Measurements from ENCODE around the gene COLEC12.

Gene COLEC12

DNA sequence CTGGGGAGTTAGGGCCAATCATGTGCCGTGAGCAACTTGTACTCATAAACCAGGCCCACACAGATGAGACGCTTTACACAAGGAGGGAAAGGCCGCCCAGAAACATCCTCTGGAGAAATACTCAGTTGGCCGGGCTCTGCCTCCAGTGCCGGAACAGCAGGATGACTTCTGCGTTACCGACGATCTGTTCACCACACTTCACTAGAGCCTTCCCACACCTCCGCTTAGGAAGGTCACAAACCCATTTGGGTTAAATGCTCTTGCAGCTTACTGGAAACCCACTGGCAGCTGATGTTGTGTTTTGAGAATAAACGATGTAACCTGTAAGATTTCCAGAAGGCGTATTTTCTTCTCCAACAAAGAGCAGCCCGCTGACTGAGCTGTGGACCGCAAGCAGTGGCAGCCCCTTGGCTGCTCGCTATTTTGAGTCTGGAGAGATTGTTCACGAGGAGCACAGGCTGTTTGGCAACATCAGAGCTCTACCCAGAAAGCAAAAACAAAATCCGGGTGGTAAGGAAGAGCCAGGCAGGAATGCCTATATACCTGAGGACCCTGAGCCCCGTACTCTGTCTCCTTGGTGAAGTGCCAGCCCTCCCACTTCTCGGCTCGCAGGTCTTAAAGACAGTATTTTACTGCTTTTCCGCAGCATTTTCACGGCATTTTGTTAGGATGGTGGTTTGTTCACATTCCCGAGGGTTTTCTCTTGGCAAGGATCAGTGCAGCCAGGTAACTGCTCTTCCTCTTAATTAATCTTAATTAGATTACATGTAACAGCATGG lies 44.0 kb downstream of the COLEC12 start:
- no peaks in the 10 kb centered on the region for H3K27me3 ChIP-seq (replicated peaks; ENCODE audit: control insufficient read depth, insufficient read depth, low read length)
- no peaks in the 10 kb centered on the region for H3K36me3 ChIP-seq (ENCODE audit: control insufficient read depth, insufficient read depth, low read length, severe bottlenecking)

DNA sequence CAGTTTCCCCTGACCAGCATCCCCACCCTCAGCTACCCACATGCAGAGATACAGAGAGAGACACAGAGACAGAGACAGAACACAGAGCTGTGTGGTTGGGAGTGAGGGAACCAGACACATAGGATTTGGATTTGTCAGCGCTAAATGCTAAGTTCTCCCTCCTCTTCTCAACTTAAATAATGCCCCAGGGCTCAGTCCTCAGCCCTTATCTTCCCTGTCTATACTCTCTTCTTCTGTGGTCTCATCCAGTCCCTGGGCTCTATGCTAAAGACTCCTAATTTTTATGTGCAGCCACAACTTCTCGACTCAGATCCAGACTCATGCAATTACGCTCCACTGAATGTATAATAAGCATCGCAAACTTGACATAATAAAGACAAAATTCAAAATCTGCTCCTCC lies 47.1 kb downstream of the COLEC12 start:
- H3K4me3 ChIP-seq (ENCODE audit: low read length) = no peak overlapping the region
- H3K9me3 ChIP-seq (ENCODE audit: control insufficient read depth, low read length) = peaks cover 8% of the 10 kb centered on the region
- no peaks in the 10 kb centered on the region for H3K27me3 ChIP-seq (replicated peaks; ENCODE audit: control insufficient read depth, insufficient read depth, low read length)
- peaks cover 33% of the 10 kb centered on the region for H3K4me1 ChIP-seq (ENCODE audit: control insufficient read depth, insufficient read depth, low read length)
- no peak for DNase-seq (ENCODE audit: low read depth)
- no peaks in the 10 kb centered on the region for H3K36me3 ChIP-seq (ENCODE audit: control insufficient read depth, insufficient read depth, low read length, severe bottlenecking)
- no peak overlapping the region for H3K9ac ChIP-seq (ENCODE audit: low read length)

More for the DNA sequence above, 44.0 kb downstream of the COLEC12 start:
- peak overlapping the region; percentile 77 for H3K9ac ChIP-seq (ENCODE audit: low read length)
- peak overlapping the region; percentile 75 for H3K4me3 ChIP-seq (ENCODE audit: low read length)
- peaks cover 28% of the 10 kb centered on the region for H3K4me1 ChIP-seq (ENCODE audit: control insufficient read depth, insufficient read depth, low read length)
- no peak for DNase-seq (ENCODE audit: low read depth)
- H3K9me3 ChIP-seq (ENCODE audit: control insufficient read depth, low read length) = no peaks in the 10 kb centered on the region

DNA sequence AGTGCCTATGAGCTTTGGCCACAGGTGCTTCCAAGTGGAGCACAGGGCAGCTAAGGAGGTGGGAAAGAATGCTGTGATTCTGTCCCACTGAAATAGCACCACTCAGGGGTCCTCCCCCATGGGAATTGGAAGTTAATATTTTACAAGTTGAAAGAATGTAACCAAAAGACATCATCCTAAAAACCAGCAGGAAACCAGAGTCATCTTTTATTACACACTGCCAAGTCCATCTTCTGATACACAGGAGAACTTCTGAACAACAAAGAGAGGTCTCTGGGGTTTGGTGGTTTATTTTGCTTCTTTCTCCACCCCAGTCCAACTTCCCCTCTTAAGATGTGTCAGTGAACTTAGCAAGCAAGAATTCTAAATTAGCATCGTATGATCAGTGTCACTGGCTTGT lies 47.7 kb downstream of the COLEC12 start:
- H3K27me3 ChIP-seq (replicated peaks; ENCODE audit: control insufficient read depth, insufficient read depth, low read length) = no peaks in the 10 kb centered on the region
- H3K9ac ChIP-seq (ENCODE audit: low read length) = no peak overlapping the region
- peaks cover 8% of the 10 kb centered on the region for H3K9me3 ChIP-seq (ENCODE audit: control insufficient read depth, low read length)
- H3K4me3 ChIP-seq (ENCODE audit: low read length) = no peak overlapping the region
- peaks cover 32% of the 10 kb centered on the region for H3K4me1 ChIP-seq (ENCODE audit: control insufficient read depth, insufficient read depth, low read length)
- no peak for DNase-seq (ENCODE audit: low read depth)
- no peaks in the 10 kb centered on the region for H3K36me3 ChIP-seq (ENCODE audit: control insufficient read depth, insufficient read depth, low read length, severe bottlenecking)

DNA sequence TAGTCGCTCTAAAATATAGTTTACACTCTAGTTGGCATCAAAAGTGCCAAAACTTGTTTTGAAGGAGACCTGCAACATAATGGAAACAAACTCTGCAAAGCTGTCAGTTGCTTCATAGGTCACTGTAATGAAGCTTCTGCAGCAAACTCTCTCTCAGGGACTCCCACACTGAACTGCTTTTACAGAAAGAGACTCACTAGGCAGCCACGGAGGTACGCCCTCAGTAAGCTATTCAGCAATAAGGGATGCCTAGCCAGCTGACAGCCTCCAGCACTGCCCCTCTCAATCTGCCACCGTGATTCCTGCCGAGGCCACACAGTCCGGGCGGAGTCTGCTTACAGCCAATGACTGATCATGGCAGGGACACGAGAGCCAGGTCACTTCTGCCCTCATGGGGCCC lies 51.1 kb downstream of the COLEC12 start:
- Histone ChIP-seq H3K9ac (ENCODE audit: low read length) (no peak overlapping the region), H3K4me1 (ENCODE audit: control insufficient read depth, insufficient read depth, low read length) (peaks cover 15% of the 10 kb centered on the region), H3K4me3 (ENCODE audit: low read length) (no peak overlapping the region), H3K27me3 (replicated peaks; ENCODE audit: control insufficient read depth, insufficient read depth, low read length) (no peaks in the 10 kb centered on the region), H3K9me3 (ENCODE audit: control insufficient read depth, low read length) (peaks cover 8% of the 10 kb centered on the region), H3K36me3 (ENCODE audit: control insufficient read depth, insufficient read depth, low read length, severe bottlenecking) (no peaks in the 10 kb centered on the region)
- no peak for DNase-seq (ENCODE audit: low read depth)

DNA sequence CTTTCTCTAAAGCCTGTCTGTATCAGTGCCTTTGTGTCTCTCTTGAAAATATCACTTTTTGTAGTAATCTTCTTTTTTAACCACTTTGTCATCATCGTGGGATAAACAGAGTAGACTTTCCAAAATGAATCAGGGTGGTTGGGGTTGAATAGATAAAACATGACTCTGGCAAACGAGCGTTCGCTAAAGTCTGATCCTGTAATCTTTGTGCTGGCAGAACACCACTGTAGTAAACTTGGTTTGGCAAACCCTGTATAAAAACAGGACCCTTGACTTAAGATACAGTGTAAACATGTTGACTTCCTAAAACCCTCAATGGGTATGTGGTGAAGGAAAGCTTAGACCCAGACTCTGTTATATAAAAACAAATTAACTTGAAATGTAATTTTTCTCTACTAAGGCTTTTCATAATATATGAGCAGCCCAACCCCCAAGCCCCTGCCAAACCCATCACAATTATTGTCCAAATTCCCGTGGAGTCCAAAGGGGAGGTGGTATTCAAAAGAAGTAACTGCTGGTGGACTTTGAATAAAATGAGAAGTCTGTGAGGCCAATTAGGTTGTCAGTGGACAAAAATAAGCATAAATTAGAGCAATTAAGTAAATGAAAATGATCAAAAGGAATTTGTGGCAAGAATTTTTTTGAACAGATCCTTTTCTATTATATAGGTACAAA lies 52.2 kb downstream of the COLEC12 start:
- peaks cover 15% of the 10 kb centered on the region for H3K4me1 ChIP-seq (ENCODE audit: control insufficient read depth, insufficient read depth, low read length)
- H3K9me3 ChIP-seq (ENCODE audit: control insufficient read depth, low read length) = peaks cover 8% of the 10 kb centered on the region
- H3K4me3 ChIP-seq (ENCODE audit: low read length) = no peak overlapping the region
- no peaks in the 10 kb centered on the region for H3K27me3 ChIP-seq (replicated peaks; ENCODE audit: control insufficient read depth, insufficient read depth, low read length)
- no peak for DNase-seq (ENCODE audit: low read depth)
- H3K36me3 ChIP-seq (ENCODE audit: control insufficient read depth, insufficient read depth, low read length, severe bottlenecking) = no peaks in the 10 kb centered on the region
- H3K9ac ChIP-seq (ENCODE audit: low read length) = no peak overlapping the region

DNA sequence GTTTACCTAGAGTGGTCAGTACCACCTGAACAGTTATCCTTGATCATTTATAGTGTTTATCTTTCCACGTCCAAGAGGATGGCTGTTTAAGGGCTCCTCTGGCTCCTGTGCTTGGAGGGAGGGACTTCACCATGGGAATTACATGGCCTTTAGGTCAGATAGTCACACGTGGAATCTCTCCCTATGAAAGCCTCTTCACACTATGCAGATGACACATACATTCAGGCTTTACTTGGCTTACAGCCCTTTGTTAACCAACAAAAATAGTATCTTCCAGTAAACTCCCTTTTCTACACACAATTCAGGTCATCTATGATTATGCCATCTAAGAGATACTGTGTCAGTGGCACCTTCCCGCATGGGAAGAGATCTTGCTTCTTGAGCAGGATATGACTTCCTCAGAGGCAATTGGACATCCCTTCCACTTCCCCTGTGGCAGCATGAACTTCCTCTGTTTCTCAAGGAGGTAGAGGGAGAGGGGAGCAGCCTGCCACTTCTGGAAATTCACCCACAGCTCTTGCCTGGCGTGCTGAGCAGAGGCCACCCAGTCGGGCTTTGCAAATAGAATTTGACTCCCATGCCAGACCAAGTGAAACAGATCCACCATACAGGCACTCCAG lies 53.5 kb downstream of the COLEC12 start:
- no peak overlapping the region for H3K9ac ChIP-seq (ENCODE audit: low read length)
- no peaks in the 10 kb centered on the region for H3K27me3 ChIP-seq (replicated peaks; ENCODE audit: control insufficient read depth, insufficient read depth, low read length)
- DNase-seq (ENCODE audit: low read depth) = peak; percentile 21
- H3K4me1 ChIP-seq (ENCODE audit: control insufficient read depth, insufficient read depth, low read length) = peaks cover 15% of the 10 kb centered on the region
- H3K4me3 ChIP-seq (ENCODE audit: low read length) = no peak overlapping the region
- peaks cover 8% of the 10 kb centered on the region for H3K9me3 ChIP-seq (ENCODE audit: control insufficient read depth, low read length)
- H3K36me3 ChIP-seq (ENCODE audit: control insufficient read depth, insufficient read depth, low read length, severe bottlenecking) = no peaks in the 10 kb centered on the region

DNA sequence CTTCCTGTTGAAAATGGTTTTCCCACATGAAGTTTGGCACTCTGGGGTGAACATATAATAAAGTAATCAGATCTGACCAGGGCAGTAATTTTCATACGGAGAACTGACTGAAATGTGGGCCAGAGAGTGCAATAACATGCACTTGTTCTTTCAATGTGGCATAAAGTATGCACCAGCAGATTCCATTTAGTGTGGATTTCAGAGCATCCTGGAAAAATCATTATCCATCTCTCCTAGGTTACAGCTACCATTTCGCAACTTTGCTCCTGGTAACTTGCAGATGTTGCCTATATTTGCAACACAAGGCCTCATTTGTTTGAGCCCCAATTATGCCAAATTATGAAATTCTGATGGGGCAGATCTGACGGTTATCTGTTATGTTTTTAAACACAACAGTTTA lies 55.4 kb downstream of the COLEC12 start:
- H3K4me3 ChIP-seq (ENCODE audit: low read length) = no peak overlapping the region
- no peaks in the 10 kb centered on the region for H3K27me3 ChIP-seq (replicated peaks; ENCODE audit: control insufficient read depth, insufficient read depth, low read length)
- H3K9ac ChIP-seq (ENCODE audit: low read length) = no peak overlapping the region
- H3K9me3 ChIP-seq (ENCODE audit: control insufficient read depth, low read length) = no peaks in the 10 kb centered on the region
- H3K36me3 ChIP-seq (ENCODE audit: control insufficient read depth, insufficient read depth, low read length, severe bottlenecking) = no peaks in the 10 kb centered on the region
- DNase-seq (ENCODE audit: low read depth) = peak; percentile 22
- H3K4me1 ChIP-seq (ENCODE audit: control insufficient read depth, insufficient read depth, low read length) = peaks cover 15% of the 10 kb centered on the region

DNA sequence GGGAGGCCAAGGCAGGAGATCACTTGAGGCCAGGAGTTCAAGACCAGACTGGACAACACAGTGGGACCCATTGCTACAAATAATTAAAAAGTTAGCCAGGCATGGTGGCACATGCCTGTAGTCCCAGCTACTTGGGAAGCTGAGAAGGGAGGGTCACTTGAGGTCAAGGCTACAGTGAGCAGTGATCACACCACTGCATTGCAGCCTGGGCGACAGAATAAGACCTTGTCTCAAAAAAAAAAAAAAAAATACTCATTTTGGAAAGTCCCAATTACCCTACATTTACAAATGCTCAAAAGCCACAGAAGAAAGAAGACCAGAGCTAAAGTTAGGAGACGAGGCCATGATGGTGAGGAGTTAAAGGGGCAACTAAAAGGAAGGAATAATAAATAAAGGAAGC lies 61.9 kb downstream of the COLEC12 start:
- peaks cover 15% of the 10 kb centered on the region for H3K4me1 ChIP-seq (ENCODE audit: control insufficient read depth, insufficient read depth, low read length)
- no peak overlapping the region for H3K9ac ChIP-seq (ENCODE audit: low read length)
- H3K36me3 ChIP-seq (ENCODE audit: control insufficient read depth, insufficient read depth, low read length, severe bottlenecking) = no peaks in the 10 kb centered on the region
- no peaks in the 10 kb centered on the region for H3K9me3 ChIP-seq (ENCODE audit: control insufficient read depth, low read length)
- no peak for DNase-seq (ENCODE audit: low read depth)
- no peaks in the 10 kb centered on the region for H3K27me3 ChIP-seq (replicated peaks; ENCODE audit: control insufficient read depth, insufficient read depth, low read length)
- H3K4me3 ChIP-seq (ENCODE audit: low read length) = no peak overlapping the region

DNA sequence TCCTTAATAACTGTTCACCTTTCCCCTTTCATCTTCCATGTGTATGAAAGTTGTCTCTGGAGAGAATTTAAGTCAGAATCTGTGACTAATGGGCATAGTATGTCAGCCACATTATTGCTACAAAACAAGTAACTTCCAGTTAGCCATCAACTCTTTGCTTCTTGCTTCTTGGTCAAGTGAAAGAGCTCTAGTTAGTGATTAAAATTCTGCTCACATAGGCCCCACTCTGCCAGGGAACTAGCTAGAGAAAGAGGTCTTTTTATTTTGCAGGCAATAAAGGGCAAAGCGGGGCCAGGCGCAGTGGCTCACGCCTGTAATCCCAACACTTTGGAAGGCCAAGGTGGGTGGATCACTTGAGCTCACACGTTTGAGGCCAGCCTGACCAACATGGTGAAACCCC lies 64.6 kb downstream of the COLEC12 start:
- DNase-seq (ENCODE audit: low read depth) = peak; percentile 28
- Histone ChIP-seq H3K9ac (ENCODE audit: low read length) (no peak overlapping the region), H3K4me3 (ENCODE audit: low read length) (no peak overlapping the region), H3K9me3 (ENCODE audit: control insufficient read depth, low read length) (no peaks in the 10 kb centered on the region), H3K4me1 (ENCODE audit: control insufficient read depth, insufficient read depth, low read length) (peaks cover 19% of the 10 kb centered on the region), H3K27me3 (replicated peaks; ENCODE audit: control insufficient read depth, insufficient read depth, low read length) (no peaks in the 10 kb centered on the region), H3K36me3 (ENCODE audit: control insufficient read depth, insufficient read depth, low read length, severe bottlenecking) (no peaks in the 10 kb centered on the region)

DNA sequence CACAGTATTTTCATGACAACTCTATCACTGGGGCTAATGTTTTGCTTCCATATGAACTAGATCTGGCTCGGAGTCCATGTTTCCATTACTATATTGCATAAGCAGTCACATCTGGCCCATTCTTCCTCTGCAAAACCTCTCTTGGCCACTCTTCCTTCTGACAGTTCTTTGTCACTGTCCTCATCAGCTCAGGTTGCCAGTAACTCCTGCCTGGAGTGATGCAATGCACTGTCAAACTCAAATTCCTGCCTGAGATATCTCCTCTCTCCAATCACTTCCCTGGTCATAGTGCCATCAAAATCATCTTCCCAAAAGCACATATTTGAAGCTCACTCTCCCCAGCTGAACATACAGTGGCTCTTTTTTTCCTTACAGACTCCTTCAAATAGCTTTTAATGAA lies 66.1 kb downstream of the COLEC12 start:
- H3K9ac ChIP-seq (ENCODE audit: low read length) = no peak overlapping the region
- H3K4me1 ChIP-seq (ENCODE audit: control insufficient read depth, insufficient read depth, low read length) = peaks cover 19% of the 10 kb centered on the region
- H3K36me3 ChIP-seq (ENCODE audit: control insufficient read depth, insufficient read depth, low read length, severe bottlenecking) = no peaks in the 10 kb centered on the region
- peak; percentile 22 for DNase-seq (ENCODE audit: low read depth)
- H3K9me3 ChIP-seq (ENCODE audit: control insufficient read depth, low read length) = no peaks in the 10 kb centered on the region
- no peaks in the 10 kb centered on the region for H3K27me3 ChIP-seq (replicated peaks; ENCODE audit: control insufficient read depth, insufficient read depth, low read length)
- H3K4me3 ChIP-seq (ENCODE audit: low read length) = no peak overlapping the region

DNA sequence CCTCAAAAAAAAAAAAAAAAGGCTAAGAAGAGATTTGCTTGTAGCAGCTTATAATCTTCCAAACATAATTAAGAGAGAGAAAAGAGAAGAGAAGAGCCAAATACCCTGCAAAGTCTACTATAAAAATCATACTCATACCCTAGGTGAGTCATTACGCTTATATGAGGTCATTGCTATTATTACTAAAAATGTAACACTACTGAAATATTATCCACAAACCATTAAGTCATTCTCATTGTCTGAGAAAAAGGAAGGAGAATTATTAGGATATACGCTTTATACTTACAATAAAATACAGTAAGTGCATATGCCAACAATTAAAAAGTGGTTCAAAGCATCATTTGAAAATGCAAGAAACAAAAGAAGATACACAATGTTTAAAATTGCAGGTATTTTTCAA lies 66.5 kb downstream of the COLEC12 start:
- Histone ChIP-seq H3K4me3 (ENCODE audit: low read length) (no peak overlapping the region), H3K9me3 (ENCODE audit: control insufficient read depth, low read length) (no peaks in the 10 kb centered on the region), H3K27me3 (replicated peaks; ENCODE audit: control insufficient read depth, insufficient read depth, low read length) (no peaks in the 10 kb centered on the region), H3K36me3 (ENCODE audit: control insufficient read depth, insufficient read depth, low read length, severe bottlenecking) (no peaks in the 10 kb centered on the region), H3K4me1 (ENCODE audit: control insufficient read depth, insufficient read depth, low read length) (peaks cover 21% of the 10 kb centered on the region), H3K9ac (ENCODE audit: low read length) (no peak overlapping the region)
- no peak for DNase-seq (ENCODE audit: low read depth)

Data from adipocyte (in vitro differentiated cells).